ENCODE data around the gene NEURL3.

The NEURL3 gene

GRCh38 chr2:96510931-96511595 is 5.9 kb upstream of the NEURL3 start:
- no peaks in the 10 kb centered on the region for H3K4me1 ChIP-seq (ENCODE audit: control insufficient read depth, insufficient read depth, low read length)
- no peak overlapping the region for H3K27ac ChIP-seq (ENCODE audit: extremely low read depth, low read depth, low read length)
- no peaks in the 10 kb centered on the region for H3K36me3 ChIP-seq (ENCODE audit: control insufficient read depth in 2 of 2, insufficient read depth in 1 of 2, low read length in 2 of 2)
- POLR2A ChIA-PET, result no interaction called here
- CTCF ChIA-PET, result interaction anchor here (0.6 to 7.1 kb wide), 16 partner anchors 10 to 519 kb away, joined by 3 to 113 read pairs (median 4); no protein-coding TSS in a partner anchor
- no peaks in the 10 kb centered on the region for H3K9me3 ChIP-seq (ENCODE audit: control insufficient read depth, insufficient read depth, low read depth, low read length)
- no peak overlapping the region for H3K4me3 ChIP-seq (ENCODE audit: low read depth, low read length)
- TF ChIP-seq KLF1 (tag by site-specific recombination; IDR thresholded peaks at IDR 0.05), result no peak
- TF ChIP-seq BCL11A (tag by site-specific recombination; IDR thresholded peaks at IDR 0.05; ENCODE audit: low read depth), result no peak
- no peak for TF ChIP-seq RBAK (tag by site-specific recombination; IDR thresholded peaks at IDR 0.05)
- TF ChIP-seq ZNF10 (tag by site-specific recombination; IDR thresholded peaks at IDR 0.05), result no peak
- no peak for TF ChIP-seq SALL2 (tag by site-specific recombination; IDR thresholded peaks at IDR 0.05; ENCODE audit: borderline replicate concordance)
- TF ChIP-seq ZSCAN4 (tag by site-specific recombination; IDR thresholded peaks at IDR 0.05), result no peak
- no peak for TF ChIP-seq ZFP41 (tag by site-specific recombination; IDR thresholded peaks at IDR 0.05; ENCODE audit: borderline replicate concordance)

- no peak overlapping the region for H3K4me3 ChIP-seq (ENCODE audit: low read depth, low read length)
- no peak overlapping the region for H3K27ac ChIP-seq (ENCODE audit: extremely low read depth, low read depth, low read length)
- no peak for TF ChIP-seq ZNF366 (tag by site-specific recombination; conservative IDR thresholded peaks at IDR 0.05)
- no peak for TF ChIP-seq ZNF324 (tag by site-specific recombination; IDR thresholded peaks at IDR 0.05)
- TF ChIP-seq HOXD13 (CRISPR knock-in tag; IDR thresholded peaks at IDR 0.05; ENCODE audit: borderline replicate concordance), result no peak
- no peak for TF ChIP-seq ZNF24 (tag by site-specific recombination; IDR thresholded peaks at IDR 0.05)
- no peak for TF ChIP-seq REPIN1 (tag by site-specific recombination; IDR thresholded peaks at IDR 0.05; ENCODE audit: low read depth)
- no peaks in the 10 kb centered on the region for H3K4me1 ChIP-seq (ENCODE audit: control insufficient read depth, insufficient read depth, low read length)
- no peaks in the 10 kb centered on the region for H3K36me3 ChIP-seq (ENCODE audit: control insufficient read depth in 2 of 2, insufficient read depth in 1 of 2, low read length in 2 of 2)
- ChIA-PET CTCF (interaction anchor here (0.6 to 7.1 kb wide), 33 partner anchors 9 to 517 kb away, joined by 3 to 113 read pairs (median 4); partner anchors contain the start of genes ASTL, CIAO1 and TMEM127), POLR2A (interaction anchor here (0.7 kb wide), 1 partner anchor 26 kb away, joined by 3 read pairs; no protein-coding TSS in a partner anchor)
- no peaks in the 10 kb centered on the region for H3K9me3 ChIP-seq (ENCODE audit: control insufficient read depth, insufficient read depth, low read depth, low read length)
Observed at GRCh38 chr2:96509847-96510230, 4.7 kb upstream of the NEURL3 start.

- Histone ChIP-seq H3K9me3 (ENCODE audit: control insufficient read depth, insufficient read depth, low read depth, low read length) (no peaks in the 10 kb centered on the region), H3K4me1 (ENCODE audit: control insufficient read depth, insufficient read depth, low read length) (no peaks in the 10 kb centered on the region), H3K36me3 (ENCODE audit: control insufficient read depth in 2 of 2, insufficient read depth in 1 of 2, low read length in 2 of 2) (no peaks in the 10 kb centered on the region), H3K4me3 (ENCODE audit: low read depth, low read length) (no peak overlapping the region), H3K27ac (ENCODE audit: extremely low read depth, low read depth, low read length) (no peak overlapping the region)
- ChIA-PET CTCF (interaction anchor here (0.6 to 7.1 kb wide), 47 partner anchors 10 to 517 kb away, joined by 3 to 113 read pairs (median 4); partner anchors contain the start of genes ASTL, CIAO1 and TMEM127), POLR2A (interaction anchor here (0.5 to 1.0 kb wide), 3 partner anchors 26 to 180 kb away, joined by 3 to 4 read pairs (median 3); no protein-coding TSS in a partner anchor)
- TF ChIP-seq ZBTB6 (tag by site-specific recombination; IDR thresholded peaks at IDR 0.05), result no peak
- TF ChIP-seq ZXDB (tag by site-specific recombination; IDR thresholded peaks at IDR 0.05), result no peak
- TF ChIP-seq RBAK (tag by site-specific recombination; IDR thresholded peaks at IDR 0.05), result no peak
- no peak for TF ChIP-seq HOXD13 (CRISPR knock-in tag; IDR thresholded peaks at IDR 0.05; ENCODE audit: borderline replicate concordance)
- no peak for TF ChIP-seq YY1 (tag by site-specific recombination; IDR thresholded peaks at IDR 0.05)
- TF ChIP-seq ZNF791 (tag by site-specific recombination; IDR thresholded peaks at IDR 0.05), result no peak
- peak; percentile 87 for TF ChIP-seq ZBTB48 (tag by site-specific recombination; IDR thresholded peaks at IDR 0.05)
- no peak for TF ChIP-seq ZNF560 (tag by site-specific recombination; IDR thresholded peaks at IDR 0.05; ENCODE audit: borderline replicate concordance)
- TF ChIP-seq ZNF473 (tag by site-specific recombination; IDR thresholded peaks at IDR 0.05), result no peak
- no peak for TF ChIP-seq ZNF555 (tag by site-specific recombination; conservative IDR thresholded peaks at IDR 0.05)
- TF ChIP-seq ZNF747 (tag by site-specific recombination; IDR thresholded peaks at IDR 0.05), result no peak
- TF ChIP-seq ZNF148 (tag by site-specific recombination; IDR thresholded peaks at IDR 0.05; ENCODE audit: borderline replicate concordance), result no peak
- TF ChIP-seq ZBTB8A (tag by site-specific recombination; IDR thresholded peaks at IDR 0.05), result peak; percentile 58; the same call in 1 of the 2 replicates
- no peak for TF ChIP-seq ZNF214 (tag by site-specific recombination; IDR thresholded peaks at IDR 0.05; ENCODE audit: borderline replicate concordance)
- 0 out of 2 replicates have a peak, but pooled peaks have one; percentile 20 for TF ChIP-seq SP7 (tag by site-specific recombination; IDR thresholded peaks at IDR 0.05)
- no peak for TF ChIP-seq ZNF623 (tag by site-specific recombination; IDR thresholded peaks at IDR 0.05)
Observed at GRCh38 chr2:96509114-96509846, 4.1 kb upstream of the NEURL3 start.

All from HEK293 (cell line).